ENCODE measurements around the gene AHCYL2.

DNA sequence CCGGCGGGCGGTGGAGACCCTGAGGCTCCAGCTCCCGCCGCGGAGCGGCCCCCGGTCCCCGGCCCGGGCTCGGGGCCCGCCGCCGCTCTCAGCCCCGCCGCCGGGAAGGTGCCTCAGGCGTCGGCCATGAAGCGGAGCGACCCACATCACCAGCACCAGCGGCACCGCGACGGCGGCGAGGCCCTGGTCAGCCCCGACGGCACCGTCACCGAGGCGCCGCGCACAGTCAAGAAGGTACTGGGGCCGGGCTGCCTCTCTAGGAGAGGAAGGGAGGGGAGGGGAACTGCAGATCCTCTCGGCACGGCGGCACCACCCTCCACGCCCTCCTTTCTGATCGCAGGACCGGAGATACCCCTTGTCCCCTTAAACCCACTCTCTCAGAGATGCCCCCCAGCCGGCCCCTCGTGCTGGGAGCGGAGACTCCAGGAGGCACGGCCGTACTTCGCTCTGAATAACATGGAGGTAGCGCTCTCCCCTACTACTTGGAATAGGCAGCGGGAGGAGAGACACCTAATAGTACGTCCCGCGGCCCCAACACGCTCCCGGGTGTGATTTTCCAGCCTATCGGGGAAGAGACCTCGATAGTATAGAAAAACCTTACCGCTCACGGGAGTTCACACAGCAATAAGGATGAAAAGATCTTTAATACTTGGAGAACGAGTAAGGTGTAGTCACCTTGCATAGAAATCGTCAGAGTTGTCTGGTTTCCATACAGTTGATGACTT lies 538 bp downstream of the AHCYL2 start:
- TF ChIP-seq, protein P1, sequence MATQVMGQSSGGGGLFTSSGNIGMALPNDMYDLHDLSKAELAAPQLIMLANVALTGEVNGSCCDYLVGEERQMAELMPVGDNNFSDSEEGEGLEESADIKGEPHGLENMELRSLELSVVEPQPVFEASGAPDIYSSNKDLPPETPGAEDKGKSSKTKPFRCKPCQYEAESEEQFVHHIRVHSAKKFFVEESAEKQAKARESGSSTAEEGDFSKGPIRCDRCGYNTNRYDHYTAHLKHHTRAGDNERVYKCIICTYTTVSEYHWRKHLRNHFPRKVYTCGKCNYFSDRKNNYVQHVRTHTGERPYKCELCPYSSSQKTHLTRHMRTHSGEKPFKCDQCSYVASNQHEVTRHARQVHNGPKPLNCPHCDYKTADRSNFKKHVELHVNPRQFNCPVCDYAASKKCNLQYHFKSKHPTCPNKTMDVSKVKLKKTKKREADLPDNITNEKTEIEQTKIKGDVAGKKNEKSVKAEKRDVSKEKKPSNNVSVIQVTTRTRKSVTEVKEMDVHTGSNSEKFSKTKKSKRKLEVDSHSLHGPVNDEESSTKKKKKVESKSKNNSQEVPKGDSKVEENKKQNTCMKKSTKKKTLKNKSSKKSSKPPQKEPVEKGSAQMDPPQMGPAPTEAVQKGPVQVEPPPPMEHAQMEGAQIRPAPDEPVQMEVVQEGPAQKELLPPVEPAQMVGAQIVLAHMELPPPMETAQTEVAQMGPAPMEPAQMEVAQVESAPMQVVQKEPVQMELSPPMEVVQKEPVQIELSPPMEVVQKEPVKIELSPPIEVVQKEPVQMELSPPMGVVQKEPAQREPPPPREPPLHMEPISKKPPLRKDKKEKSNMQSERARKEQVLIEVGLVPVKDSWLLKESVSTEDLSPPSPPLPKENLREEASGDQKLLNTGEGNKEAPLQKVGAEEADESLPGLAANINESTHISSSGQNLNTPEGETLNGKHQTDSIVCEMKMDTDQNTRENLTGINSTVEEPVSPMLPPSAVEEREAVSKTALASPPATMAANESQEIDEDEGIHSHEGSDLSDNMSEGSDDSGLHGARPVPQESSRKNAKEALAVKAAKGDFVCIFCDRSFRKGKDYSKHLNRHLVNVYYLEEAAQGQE (IDR thresholded peaks at IDR 0.05; ENCODE audit: insufficient read depth in 1 of 2, low read depth in 2 of 2, low read length in 1 of 2) = no peak
- TF ChIP-seq, protein P2, sequence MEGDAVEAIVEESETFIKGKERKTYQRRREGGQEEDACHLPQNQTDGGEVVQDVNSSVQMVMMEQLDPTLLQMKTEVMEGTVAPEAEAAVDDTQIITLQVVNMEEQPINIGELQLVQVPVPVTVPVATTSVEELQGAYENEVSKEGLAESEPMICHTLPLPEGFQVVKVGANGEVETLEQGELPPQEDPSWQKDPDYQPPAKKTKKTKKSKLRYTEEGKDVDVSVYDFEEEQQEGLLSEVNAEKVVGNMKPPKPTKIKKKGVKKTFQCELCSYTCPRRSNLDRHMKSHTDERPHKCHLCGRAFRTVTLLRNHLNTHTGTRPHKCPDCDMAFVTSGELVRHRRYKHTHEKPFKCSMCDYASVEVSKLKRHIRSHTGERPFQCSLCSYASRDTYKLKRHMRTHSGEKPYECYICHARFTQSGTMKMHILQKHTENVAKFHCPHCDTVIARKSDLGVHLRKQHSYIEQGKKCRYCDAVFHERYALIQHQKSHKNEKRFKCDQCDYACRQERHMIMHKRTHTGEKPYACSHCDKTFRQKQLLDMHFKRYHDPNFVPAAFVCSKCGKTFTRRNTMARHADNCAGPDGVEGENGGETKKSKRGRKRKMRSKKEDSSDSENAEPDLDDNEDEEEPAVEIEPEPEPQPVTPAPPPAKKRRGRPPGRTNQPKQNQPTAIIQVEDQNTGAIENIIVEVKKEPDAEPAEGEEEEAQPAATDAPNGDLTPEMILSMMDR (IDR thresholded peaks at IDR 0.05) = no peak
- TF ChIP-seq SIN3A (IDR thresholded peaks at IDR 0.05; ENCODE audit: borderline replicate concordance, insufficient read depth, low read depth, low read length) = peak; percentile 40; the same call in 1 of the 2 replicates
- no peak for TF ChIP-seq POLR2AphosphoS5 (IDR thresholded peaks at IDR 0.05; ENCODE audit: low read depth, low read length)
